HT-29 (cell line): Measurements from ENCODE around the gene OR10H5. TPM values are rescaled to one million over a fixed set of nuclear protein-coding genes. Genes with fewer than 3 reads are reported as not detected.
"Not testable (repeated sequence)": the region's sequence is repeated elsewhere in the genome, so short reads cannot be mapped to it uniquely, and the experiment has no call there.

Experiments used
- DNase-seq: peaks from one replicate; pipeline ENCODE4 v3.0.0-alpha.2; 2015; ENCODE audit warnings: low spot score
- total RNA-seq: library from RNA; depleted of rRNA; stranded (reverse); fragments of >200 nt; shearing (Covaris generic); gene quantifications from 2 replicates; pipeline ENCODE4 v1.2.3, GENCODE V29; 2014; rRNA removed

The OR10H5 gene, protein sequence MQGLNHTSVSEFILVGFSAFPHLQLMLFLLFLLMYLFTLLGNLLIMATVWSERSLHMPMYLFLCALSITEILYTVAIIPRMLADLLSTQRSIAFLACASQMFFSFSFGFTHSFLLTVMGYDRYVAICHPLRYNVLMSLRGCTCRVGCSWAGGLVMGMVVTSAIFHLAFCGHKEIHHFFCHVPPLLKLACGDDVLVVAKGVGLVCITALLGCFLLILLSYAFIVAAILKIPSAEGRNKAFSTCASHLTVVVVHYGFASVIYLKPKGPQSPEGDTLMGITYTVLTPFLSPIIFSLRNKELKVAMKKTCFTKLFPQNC
- 0.18 TPM in 1 of 2 replicates, not detected in the other for total RNA-seq

DNA sequence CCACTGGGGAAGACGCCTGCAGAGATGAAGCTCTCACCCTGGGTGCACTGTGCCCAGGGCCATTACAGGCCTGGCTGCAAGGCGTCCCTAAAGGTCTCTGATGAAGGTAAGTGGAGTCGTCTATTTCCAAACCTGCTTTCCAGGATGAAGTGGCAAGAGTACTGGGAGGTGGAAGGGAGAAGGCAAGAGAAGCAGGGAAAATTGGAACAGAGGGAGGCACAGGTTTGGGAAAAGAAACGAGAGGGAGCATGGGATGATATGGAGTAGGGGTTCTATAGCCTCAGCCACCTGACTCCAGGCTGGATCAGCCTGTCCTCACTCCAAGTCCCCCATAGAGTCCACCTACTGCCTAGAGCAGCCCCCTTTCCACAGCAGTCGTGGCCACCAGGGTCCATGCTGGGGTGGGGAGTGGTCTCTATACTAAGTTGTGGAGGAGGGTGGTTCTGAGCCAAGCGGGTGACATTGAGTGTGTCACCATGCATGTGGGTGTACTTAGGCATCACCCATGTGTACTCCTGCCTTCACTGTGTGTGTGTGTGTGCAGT lies at the start of gene OR10H5:
Gene OR10H5 (plus strand): TSS at position 51 of the 545 bp plus-strand sequence. CDS start 6,388 bp downstream, outside the sequence.
- no peak for DNase-seq

DNA sequence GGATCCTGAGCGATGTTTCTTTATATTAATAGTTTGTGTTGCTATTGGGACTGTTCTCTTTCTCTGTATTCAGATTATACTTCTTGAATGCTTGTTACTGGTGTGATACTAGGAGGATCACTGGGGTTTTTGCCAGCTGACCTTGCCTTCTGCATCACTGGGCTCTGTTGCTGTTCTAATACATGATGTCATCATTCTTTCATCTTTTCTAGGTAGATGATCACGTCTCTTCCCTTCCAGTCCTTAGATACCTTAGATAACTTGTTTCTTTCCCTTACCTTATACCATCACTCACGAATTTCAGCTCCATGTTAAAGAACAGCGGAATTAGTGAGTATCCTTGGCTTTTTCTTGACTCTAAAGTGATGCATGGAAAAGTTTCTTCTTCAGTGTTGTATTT lies 49.7 kb upstream of the OR10H5 start, which contains the start of gene OR10H3:
Gene OR10H3 (plus strand): TSS at position 264 of the 400 bp plus-strand sequence. CDS start 3,408 bp downstream, outside the sequence.
- no peak for DNase-seq

DNA sequence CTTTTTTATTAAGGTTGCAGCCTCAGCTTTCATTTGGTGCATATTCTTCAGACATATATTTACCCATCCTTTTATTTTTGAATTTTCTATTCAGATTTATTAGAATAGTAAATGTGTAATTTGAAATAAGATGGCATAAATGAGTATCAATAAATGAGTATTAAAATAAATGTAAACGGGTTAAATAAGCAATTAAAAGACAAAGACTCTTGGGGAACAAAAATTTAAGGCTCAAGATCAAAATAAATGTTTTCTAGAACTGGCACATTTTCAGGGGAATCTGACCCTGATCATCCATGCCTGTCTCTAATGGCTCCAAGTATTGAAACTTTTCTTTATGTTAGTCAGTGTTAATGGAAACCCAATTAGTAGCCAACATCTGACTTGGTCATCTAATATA lies 46.7 kb upstream of the OR10H5 start:
- DNase-seq = no peak

DNA sequence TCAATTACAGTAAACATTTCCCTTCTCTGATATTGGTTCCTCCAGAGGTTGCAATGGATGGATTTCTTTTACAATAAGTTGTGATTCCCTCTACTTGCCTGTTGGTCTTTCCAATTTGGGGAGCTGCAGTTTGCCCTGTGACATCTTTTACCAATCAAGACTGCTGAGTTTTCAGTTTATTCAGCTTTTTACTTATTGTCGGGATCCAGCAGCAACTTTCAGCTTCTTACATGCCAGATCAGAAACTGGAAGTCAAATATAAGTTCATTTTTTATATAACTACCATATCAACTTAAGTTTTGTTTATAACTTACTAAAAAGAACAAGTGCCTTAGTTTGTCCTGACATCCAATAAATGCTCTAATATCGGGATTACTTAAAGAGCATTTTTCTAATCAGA lies 39.2 kb upstream of the OR10H5 start:
- no peak for DNase-seq

DNA sequence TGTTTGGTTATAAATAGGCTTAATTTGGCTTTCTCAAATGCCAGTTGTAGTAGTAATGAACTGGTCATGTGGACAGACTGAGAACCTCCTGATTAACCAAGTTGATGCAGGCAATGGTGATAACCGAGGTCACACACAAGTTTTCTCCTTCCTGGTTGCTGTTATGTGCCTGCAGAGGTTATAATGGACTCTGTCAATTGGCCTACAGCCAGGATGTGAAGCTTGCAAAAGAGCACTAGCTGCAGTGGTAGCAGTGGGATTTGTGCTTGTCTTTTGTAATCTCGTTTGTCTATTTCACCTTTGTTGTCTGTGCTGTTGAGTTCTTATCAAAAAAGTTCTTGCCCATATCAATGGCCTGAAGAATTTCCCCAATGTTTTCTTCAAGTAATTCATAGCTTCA lies 29.1 kb upstream of the OR10H5 start:
- no peak for DNase-seq

DNA sequence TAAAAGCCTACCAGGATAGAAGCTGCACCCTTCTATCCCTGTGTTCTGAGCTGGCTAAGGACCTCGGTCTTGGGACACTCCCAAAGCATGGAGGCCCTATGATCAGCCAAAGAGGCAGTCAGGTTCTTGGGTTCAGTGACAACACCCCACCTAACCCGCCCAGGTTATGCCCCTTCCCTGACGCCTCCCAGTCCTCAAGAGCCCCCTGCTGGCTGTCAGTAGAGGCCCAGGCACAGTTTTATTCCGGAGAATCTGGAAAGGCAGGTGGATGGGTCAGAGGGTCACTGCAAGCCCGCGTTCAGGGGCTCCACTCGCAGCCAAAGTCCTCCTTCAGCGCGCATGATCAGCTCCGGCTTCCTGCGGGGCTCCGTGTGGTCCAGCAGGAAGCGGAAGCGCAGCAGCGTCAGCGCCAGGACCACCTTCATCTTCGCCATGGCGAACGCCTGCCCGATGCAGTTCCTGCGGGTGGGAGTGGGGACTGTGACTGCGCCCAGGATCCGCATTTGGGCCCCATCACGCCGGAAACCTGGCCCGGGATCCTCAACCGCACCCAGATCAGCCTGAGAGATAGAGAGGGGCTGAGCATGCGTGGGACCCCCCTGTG lies 27.4 kb upstream of the OR10H5 start:
- peak; percentile 10 for DNase-seq

DNA sequence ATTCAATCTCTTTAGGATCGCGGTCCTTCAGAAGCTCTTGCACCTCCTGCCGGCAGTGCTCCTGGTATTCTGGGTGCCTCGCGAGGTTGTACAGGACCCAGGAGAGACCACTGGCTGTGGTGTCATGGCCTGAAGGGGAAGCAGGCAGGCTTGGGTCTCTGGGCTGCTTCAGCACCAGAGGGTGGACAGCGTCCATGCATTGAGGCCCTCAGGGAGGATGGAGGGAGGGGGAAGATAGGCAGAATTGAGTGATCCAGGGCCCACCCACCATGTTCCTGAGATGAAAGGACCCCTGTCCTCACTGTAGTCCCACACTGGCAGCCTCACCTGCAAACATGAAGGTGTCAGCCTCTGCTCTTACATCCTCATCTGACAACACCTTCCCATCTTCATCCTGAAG lies 17.9 kb upstream of the OR10H5 start:
- DNase-seq = no peak

DNA sequence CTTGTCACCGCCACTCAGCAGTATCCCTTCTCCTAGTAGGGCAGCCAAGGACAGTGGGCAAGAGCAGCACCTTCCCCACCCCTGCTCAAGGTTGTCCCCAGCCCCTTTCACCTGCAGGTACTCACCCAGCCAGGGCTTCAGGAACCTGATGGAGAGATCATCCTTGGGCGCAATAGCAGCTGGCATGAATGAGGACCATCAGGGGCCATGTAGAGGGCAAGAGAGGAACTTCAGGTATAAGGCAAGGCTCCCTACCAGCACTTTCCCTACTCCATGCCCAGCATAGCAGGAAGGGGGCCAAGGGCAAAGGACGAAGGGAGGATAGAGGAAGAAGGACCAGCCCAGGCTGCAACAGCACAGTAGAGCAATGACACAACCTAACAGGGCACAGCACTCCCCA lies 13.3 kb upstream of the OR10H5 start:
- DNase-seq = not testable (repeated sequence)

DNA sequence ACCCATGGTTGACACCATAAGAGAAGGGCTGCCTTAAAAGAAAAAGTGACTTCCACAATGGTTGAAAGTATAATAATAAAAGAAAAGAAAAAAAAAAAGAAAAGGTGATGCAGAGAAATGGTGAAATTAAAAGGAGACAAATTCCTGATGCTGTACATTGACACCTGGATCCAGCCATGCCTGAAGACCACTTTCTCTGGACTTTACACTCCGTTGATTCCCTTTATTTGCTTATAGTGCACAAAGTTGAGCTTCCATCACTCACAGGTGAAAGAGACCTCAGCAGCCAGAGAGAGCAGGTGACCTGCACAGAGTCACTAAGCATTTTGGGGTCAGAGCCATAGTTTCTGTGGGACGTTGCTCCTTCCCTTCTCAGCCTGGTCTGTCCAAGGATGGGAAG lies 12.2 kb upstream of the OR10H5 start:
- DNase-seq = no peak

DNA sequence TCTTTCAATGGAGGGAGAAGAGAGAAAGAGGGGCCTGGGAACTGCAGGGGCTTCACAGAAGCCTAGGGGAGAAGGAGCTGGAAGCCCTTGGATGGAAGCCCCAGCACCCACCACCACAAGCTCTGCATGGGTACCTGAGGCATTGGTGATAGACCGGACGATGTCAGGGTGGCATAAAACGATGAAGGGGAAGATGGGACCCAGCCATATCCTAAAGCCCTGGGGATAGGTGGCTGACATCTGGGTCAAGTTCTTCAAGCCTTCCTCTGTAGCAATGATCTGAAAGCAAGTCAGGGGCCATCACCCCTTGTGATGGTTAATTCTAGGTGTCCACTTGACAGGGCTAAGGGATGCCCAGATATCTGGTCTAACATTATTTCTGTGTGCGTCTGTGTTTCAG lies 11.2 kb upstream of the OR10H5 start:
- DNase-seq = no peak

DNA sequence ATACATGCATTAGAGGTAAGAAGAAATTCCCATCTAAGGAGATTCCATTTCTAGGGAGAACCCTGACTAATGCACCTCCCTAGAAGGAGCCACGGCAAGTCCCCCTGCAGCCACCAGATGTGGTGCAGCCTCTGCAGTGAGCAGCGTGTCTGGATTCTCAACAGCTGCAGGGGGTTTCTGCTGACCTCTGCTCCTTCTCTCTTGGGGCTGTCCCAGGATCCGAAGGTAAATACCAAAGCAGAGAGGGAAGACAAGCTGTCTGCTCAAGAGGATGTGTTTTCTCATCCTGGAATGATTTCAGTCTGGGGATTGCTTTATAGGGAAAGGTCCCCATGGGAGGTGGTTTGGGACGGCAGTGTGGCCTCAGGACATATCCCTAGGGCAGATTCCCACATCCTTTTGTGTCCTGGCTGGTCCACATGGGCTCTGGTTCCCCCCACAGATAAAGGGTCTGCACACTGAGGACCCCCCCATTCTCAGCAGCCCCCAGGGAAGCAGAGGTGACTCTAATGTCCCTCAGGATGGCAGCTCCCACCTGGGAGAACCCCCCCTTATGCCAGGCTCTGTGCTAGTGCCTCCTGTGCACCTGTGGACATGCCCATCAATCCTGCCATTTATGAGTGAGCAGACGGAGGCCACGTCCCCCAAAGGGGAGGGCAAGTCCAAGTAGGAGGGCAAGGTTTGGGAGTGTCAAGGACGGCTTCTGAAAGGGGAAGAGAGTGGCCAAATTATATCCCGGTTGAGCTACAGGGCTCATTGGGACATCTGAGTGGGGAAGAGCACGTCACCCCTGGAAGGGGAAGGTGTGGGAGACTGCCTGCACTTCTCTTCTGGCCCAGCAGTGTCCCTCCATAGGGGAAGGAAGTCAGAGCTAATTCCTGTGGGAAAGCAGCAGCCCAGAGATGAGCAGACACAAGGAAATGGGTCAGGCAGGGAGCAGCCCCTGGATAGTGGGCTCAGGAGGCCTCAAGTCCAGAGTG lies 10.2 kb upstream of the OR10H5 start:
- no peak for DNase-seq

DNA sequence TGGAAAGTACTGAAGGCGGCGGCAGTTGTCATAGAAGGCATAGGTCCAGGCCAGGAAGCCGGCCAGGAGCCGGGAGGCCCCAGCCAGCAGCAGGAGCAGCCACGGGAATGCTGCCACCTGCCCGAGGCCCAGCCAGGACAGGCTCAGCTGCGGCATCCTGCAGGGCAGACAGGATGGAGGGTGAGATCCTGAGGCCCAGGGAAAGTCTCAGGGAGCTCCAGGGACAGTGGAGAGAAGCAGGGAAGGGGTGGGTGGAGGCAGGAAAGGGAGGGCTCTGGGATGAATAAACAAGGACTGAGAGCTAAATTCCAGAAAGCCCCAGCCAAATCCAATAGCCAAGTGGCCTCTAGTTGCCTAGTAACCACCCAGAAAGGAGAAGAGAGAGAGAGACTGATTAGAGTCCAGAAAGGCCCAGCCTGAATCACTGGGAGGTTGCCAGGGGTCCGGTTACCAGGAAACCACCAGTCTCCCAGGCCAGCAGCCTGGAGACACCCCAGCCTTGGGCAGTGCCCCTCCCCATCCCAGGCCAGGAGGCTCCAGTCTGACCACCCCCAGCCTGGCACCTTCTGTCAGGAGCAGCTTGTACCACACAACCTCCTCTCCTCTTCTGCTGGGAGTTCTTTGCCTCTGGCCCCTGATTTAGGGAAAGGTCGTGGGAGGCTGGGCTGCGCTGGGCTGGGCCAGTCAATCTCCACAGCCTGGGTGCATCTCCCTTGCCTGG lies 7.5 kb upstream of the OR10H5 start:
- peak; percentile 25 for DNase-seq

DNA sequence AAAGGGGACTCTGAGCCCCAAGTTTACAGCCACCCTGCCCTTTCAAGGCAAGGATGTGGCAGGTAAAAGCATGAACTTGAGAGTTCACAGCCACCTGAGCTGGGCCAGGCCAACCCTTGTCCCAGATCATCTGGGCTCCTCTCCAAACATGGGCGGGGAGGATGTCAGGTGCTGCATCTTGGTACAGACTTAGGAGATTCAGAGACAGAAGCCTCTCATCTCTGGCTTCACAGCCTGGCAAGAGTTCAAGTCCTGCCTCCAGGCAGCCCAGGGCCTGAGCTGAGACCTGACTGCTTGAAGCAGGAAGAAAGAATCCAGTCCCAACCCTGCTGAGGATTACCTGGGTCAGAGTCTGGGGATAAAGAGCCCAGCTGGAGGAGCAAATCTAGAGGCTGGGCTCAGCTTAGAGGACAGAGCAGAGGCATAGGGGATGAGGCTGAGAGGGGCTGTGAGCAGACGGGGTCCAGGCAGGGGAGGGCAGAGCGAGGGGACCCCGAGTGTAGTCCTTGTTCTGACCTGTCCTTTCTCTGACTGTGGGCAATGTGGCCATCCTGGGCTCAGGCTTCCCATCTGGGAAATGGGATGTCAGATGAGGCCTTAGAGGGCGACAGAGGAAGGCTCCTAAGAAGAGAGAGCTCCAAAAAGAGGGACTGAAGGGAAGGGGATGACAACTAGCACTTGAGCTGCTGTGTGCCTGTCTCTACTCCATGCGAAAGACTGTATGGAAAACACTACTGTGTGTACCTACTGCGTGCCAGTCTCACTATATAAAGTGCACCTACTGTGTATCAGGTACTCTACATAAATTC lies 6.6 kb upstream of the OR10H5 start:
- DNase-seq = peak; percentile 34

DNA sequence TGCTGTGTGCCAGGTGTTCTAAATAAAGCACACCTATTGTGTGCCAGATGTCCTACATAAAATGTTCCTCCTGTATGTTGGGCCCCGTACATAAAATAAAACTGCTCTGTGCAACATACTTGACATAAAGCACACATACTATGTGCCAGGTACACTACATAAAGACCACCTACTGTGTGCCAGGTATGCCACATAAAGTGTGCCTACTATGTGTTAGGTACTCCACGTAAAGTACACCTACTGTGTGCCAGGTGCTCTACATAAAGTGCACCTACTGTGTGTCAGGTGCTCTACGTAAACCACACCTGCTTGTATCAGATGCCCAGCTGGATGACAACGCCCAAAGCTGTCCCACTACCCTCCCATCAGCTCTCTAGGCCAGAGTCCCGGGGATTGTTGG lies 5.8 kb upstream of the OR10H5 start:
- no peak for DNase-seq

DNA sequence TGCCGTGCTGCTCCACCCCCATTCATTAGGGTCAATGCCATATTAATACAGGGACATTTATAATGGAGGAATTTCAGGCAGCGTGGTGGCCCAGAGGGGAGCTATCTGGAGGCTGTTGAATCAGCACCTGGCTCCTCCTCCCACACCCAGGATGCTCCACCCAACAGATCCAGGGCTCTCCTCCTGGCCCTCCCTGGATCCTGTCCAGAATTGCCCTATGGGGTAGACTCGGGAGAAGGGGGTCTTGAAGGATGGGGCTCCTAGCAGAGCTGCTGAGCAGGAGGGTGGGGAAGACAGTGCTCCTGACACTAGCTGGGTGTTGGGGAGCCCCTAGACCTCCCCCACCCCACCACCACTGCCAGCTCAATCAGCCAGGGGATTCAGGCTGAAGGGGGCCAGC lies 5.2 kb upstream of the OR10H5 start:
- no peak for DNase-seq

DNA sequence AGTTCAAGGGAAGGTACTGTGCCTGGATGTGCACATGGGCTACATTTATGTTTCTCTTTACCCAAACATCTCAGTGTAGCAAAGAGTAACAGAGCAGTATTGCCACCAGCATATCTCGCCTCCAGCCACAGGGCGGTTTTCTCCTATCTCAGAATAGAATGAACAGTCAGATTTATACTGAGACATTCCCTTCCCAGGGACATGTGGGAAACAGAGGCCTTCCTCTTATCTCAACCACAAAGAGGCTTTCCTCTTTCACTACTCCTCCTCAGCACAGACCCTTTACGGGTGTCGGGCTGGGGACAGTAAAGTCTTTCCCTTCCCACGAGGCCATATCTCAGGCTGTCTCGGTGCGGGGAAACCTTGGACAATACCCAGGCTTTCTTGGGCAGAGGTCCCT lies 4.6 kb upstream of the OR10H5 start:
- not testable (repeated sequence) for DNase-seq

DNA sequence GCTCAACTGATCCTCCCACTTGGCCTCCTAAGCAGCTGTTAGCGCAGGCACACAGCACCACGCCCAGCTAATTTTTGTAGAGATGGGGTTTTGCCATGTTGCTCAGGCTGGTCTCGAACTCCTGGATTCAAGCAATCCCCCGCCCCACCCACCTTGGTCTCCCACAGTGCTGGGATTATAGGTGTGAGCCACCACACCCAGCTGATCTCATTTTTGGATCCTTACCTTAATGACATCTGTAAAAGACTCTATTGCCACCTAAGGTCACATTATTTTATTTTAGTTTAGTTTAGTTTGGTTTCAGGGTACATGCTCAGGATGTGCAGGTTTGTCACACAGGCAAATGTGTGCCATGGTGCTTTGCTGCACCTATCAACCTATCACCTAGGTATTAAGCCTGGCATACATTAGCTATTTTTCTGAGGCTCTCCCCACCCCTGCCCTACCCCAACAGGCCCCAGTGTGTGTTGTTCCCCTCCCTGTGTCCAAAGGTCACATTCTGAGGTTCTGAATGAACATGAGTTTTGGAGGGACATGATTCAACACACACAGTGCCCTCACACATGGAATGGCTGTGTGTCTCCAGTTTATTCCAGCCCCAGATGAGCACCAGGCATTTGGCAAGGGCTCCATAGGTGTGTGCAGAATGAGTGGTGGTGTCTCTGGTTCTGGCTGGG lies 1.3 kb downstream of the OR10H5 start:
- DNase-seq = peak; percentile 53

DNA sequence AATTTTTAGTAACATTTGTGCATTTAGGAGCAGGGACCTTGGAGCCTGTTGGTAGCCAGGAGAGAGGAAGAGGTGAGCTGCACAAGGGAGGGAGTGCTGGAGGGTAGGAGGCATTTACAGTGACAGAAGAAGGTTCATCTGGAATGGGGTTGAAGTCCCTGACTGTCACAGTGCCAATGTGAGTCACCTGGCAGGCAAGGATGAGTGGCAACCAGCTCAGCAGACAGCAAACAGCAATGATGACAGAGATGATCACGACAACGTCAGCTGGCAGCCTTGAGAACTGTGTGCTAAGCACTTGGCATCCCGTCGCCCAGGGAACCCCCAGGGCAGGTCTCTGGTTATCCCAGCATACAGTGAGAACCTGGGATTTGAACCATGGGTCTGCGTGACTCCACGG lies 2.6 kb downstream of the OR10H5 start:
- peak; percentile 15 for DNase-seq

DNA sequence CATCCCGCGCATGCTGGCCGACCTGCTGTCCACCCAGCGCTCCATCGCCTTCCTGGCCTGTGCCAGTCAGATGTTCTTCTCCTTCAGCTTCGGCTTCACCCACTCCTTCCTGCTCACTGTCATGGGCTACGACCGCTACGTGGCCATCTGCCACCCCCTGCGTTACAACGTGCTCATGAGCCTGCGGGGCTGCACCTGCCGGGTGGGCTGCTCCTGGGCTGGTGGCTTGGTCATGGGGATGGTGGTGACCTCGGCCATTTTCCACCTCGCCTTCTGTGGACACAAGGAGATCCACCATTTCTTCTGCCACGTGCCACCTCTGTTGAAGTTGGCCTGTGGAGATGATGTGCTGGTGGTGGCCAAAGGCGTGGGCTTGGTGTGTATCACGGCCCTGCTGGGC lies 6.8 kb downstream of the OR10H5 start:
- DNase-seq = not testable (repeated sequence)

DNA sequence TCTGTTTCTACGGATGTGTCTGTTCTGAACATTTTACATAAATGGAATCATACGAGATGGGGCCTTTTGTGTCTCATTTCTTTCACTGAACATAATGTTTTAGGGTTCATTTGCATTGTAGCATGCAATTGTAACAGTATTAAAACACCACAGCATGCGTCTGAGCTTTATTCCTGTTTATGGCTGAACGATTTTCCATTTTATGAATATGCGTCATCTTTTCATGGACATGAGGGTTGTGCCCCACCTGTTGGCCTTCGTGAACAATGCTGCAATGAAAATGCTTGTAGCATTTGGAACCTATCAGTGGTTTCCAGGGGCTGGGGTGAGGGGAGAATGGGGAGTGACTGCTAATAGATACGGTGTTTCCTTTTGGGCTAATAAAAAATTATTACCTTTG lies 22.9 kb downstream of the OR10H5 start:
- DNase-seq = peak; percentile 47
